RPMI8226 (cell line): ENCODE measurements around the gene SLC1A7.

Source experiments
- DNase-seq: peaks from one replicate; pipeline ENCODE4 v3.0.0-alpha.2; 2015

SLC1A7 gene

GRCh38 chr1:53114581-53115400 is 27.6 kb downstream of the SLC1A7 start:
- no peak for DNase-seq

DNA sequence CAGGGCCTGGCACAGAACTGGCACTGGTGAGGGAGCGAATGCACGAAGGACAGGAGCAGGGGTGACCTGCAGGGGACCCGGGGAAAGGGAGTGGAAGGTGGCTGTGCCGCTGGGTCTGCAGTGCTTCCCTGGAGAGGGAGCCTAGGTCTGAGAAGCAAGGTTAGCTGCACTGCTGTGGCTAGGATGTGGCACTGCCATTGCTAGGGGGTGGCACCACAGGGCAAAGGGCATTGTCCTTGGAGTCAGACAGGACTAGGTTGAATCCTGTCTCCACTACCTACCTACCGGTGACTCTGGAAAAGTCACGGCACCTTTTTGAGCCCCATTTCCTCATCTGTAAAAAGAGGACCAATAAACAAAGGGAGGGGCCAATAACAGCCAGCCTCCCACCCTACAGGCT is 28.3 kb downstream of the SLC1A7 start:
- DNase-seq = no peak

DNA sequence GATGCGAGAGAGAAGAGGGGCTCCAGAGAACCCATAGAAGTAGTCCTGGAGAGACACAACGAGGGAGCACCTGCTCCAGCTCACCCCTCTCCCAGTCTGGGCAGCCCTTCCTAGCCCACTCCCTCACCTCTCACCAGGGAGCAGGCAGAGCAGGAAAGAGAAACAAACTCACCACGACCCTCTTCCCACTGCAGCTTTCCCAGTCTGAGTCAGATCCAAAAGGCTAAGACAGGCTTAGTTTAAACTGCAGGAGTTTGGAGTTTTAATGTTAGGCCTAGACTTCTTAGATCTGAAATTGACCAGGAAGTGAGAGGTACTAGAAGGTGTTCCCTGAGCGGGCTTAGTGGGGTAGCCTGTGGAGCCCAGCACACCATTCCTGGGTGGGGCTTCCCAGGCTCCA is 29.6 kb downstream of the SLC1A7 start:
- DNase-seq = no peak

DNA sequence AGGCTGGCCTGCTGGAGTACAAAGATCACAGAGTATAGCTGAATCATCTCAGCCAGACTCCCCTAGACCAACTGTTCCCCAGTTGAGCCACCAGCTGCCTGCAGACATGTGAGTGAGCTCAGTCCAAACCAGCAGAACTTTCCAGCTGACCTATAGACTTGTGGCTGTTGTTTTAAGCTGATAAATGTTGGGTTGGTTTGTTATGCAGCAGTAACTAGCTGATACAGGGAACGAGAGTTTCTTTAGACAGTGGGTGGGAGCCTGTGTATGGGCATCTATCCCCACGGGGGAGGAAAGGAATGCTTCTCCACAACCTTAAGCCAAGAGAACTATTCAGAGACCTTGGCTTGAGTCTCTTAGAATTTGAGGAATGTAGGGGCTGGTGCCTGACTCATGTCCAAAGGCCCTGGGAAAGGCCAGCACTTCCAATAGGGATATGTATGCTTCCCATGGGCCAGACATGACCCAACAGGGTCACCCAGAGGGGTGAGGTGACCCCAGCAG is 30.1 kb downstream of the SLC1A7 start:
- DNase-seq = no peak

DNA sequence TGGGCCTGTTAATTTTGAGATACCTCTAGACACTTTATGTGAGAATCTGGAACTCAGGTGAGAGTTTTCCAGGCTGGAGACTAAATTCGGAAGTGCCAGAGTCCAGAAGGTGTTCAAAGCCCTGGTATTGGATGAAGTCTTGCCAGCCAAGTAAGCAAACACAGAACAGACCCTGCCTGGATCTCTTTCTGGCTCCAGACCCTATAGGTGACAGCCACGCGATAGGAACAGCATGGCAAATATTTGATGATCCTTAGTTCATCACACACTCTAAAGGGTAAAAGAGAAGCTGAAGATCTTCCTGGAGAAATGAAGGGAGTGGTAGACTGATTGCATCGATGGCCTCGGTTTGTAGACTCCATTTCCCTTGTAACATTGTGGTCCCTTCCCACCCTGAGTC is 30.7 kb downstream of the SLC1A7 start:
- no peak for DNase-seq

GRCh38 chr1:53111073-53111556 is 31.3 kb downstream of the SLC1A7 start:
- DNase-seq = no peak

DNA sequence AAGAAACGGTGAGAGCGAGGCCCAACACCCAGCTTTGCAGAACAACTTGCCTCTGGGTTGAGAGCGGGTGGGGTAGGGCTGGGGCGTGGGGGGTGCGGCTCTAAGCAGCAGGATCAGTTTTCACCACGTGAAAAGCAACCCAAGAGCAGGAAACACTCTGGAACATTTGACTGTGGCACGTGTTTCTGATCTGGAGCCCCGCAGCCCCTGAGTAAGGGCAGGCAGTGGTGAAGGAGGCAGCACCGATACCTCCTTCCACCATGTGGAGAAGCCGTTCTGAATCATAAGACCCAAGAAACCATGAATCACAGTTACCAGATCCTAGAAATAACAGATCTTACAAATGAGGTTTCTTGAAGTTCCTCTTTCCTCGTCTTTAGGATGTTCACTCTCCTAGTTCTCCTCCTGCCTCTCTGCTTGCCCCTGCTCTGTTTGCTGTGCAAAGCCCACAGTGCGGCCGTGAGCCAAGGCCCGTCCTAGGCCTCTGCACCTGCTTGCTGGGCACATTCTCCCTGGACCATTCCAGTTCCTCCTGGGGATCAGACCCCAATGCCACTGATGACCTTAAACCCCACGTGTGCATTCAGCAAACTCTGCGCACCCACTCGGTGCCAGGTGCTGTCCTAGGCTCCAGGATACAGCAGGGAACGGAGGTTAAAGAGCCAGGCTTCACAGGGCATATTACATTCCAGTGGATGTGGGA is 31.9 kb downstream of the SLC1A7 start:
- no peak for DNase-seq

GRCh38 chr1:53108646-53109580 is 33.5 kb downstream of the SLC1A7 start:
- DNase-seq = no peak

GRCh38 chr1:53107570-53108322 is 34.7 kb downstream of the SLC1A7 start:
- DNase-seq = no peak

DNA sequence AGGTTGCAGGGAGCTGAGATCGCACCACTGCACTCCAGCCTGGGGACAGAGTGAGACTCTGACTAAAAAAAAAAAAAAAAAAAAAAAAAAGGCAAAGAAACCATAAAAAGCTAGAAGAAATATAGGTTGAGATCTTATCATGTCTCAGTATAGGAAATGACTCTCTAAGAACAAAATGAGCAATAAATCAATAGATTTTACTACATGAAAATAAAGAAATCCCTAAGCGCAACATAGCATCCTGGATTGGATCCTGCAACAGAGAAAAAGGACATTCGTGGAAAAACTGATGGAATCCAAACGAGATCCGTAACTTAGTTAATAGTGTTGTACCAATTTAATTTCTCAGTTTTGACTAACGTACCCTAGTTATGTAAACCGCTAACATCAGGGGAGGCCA is 35.3 kb downstream of the SLC1A7 start:
- DNase-seq = no peak

GRCh38 chr1:53104289-53104913 is 38.0 kb downstream of the SLC1A7 start:
- DNase-seq = no peak

DNA sequence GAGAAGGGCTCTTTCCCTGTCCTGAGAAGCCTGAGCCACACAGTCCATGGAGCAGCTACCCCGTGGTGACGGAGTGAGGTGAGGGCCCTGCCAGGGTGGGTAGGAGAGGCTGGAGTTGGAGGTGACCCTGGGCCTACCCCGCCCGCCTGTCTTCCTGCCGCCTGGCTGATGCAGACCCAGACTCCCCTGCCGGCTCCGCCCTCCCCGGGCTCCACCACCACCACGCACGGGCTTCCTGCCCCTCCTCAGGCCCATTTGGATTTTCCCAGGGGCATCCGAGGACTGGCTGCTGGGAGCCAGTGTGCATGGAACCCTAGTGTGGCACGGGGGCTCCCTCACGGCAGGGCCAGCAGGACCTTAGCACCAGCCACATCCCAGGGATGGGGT is 47.9 kb downstream of the SLC1A7 start:
- no peak for DNase-seq

DNA sequence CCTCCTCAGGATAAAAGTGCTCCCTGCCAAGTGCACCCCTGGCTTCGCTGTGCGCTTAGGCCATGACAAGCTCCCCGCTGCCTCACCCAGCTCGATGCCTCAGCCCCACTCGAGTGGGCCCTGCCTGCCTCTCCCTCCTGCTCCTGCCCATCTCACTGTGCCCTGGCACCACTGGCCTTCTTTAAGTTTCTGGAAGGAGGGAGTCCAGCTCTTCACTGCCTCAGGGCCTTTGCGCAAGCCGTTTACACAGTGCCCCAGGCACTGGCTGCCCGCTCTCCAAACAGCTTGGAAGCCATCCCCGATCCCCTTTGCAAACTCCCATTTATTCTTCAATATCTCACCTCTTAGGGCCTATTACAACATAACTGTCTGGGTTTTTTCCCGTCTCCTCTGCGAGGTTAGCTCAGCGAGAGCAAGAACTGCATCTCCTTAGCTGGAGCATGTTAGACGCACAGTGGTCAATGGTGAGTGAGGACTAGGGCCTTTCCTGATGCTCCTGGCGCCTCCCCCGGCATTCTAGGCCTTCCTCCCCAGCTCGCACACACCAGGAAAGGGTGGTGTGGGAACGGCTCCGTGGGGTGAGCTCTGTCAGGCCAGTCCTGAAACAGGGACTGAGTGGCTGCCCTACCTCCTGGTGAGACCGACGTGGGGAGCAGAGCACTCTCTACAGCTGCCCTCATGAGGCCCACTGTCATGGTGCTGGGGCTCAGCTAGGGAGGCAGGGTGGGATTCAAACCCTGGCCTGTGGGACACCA is 48.5 kb downstream of the SLC1A7 start:
- no peak for DNase-seq

DNA sequence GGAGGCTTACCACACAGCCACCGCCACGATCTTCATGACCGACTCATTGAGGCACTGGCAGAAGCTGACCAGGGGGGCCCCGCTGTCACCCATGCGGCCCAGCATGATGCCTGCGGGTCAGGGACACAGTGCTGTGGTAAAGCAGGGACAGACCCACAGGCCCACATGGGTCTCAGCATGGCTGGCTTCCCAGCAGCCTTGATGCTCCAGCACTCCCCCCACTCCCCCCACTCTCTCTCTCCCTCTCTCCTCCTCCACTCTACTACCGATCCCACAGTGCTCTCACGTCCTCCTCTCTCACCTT is 49.0 kb downstream of the SLC1A7 start:
- no peak for DNase-seq

DNA sequence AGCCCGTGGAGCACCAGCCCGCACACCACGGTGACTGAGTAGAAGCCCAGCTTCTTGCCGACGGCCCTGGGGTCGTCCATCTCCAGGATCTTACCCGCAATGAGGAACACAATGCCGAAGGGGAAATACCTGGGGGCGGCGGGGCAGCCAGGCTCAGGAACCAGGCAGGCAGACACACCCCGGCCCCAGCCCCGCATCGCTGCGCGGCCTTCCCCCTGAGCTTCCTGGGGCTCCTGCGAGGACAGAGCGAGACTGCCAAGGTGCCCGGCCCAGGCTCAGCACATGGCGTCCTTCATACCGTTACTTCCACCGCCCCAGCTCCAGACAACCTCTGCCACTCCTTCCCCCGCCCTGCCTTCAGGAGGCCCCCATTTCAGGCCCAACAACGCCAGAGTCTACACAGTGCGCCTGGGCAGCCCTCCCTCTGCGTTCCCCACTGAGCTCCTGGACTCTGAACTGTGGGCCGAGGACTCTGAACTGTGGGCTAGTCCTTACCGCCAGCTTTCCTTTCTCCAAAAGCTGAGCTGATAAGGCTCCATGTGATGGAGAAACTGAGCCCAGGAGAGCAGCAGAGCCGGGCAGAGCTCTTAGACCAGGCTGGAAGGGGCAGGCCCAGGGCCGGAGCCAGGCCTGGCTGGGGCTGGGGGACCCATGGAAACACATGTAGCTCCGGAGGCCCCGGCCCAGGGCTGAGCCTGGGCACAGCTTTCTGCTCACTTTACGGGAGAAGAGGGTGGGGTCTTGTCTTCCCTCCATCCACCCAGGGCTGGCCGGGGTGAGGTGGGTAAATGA is 49.6 kb downstream of the SLC1A7 start:
- no peak for DNase-seq

- no peak for DNase-seq
These were observed 50.4 kb downstream of the SLC1A7 start for GRCh38 chr1:53091841-53092645.

- DNase-seq = peak; percentile 35
These were observed 52.0 kb downstream of the SLC1A7 start for GRCh38 chr1:53090227-53091147.
